Smooth muscle cell (in vitro differentiated cells): ENCODE data around the gene LRIT1. TPM values are rescaled to one million over a fixed set of nuclear protein-coding genes. Genes with fewer than 3 reads are reported as not detected.

Experiments used
- DNase-seq: peaks from one replicate; lab custom pipeline; 2025; ENCODE audit not compliant: unreplicated experiment; lab: John Stamatoyannopoulos, UW
- H2AFZ ChIP-seq: fragments of 200-600 bp; sonication (generic); 2 replicates; pipeline ENCODE4 v1.6.0; 2016; ENCODE audit warnings: antibody characterized with exemption, low read depth, mild to moderate bottlenecking
- H3F3A ChIP-seq: fragments of 200-600 bp; sonication (generic); 2 replicates; pipeline ENCODE4 v1.6.0; 2017; ENCODE audit warnings: antibody characterized with exemption, low read depth
- H3K27ac ChIP-seq: fragments of 200-600 bp; sonication (generic); 2 replicates; pipeline ENCODE4 v1.5.1; 2016; ENCODE audit warnings: low read depth, mild to moderate bottlenecking
- H3K27me3 ChIP-seq: fragments of 200-600 bp; sonication (generic); 2 replicates; pipeline ENCODE4 v1.6.1; 2016; ENCODE audit warnings: low read depth, mild to moderate bottlenecking
- H3K36me3 ChIP-seq: fragments of 200-600 bp; sonication (generic); 2 replicates; pipeline ENCODE4 v1.5.1; 2016; ENCODE audit warnings: low read depth
- H3K4me1 ChIP-seq: fragments of 200-600 bp; sonication (generic); 2 replicates; pipeline ENCODE4 v1.5.1; 2016; ENCODE audit warnings: low read depth
- H3K4me2 ChIP-seq: fragments of 200-600 bp; sonication (generic); 2 replicates; pipeline ENCODE4 v1.6.0; 2016; ENCODE audit warnings: mild to moderate bottlenecking
- H3K4me3 ChIP-seq: fragments of 200-600 bp; sonication (generic); 2 replicates; pipeline ENCODE4 v1.5.1; 2016; ENCODE audit warnings: mild to moderate bottlenecking
- H3K79me2 ChIP-seq: fragments of 200-600 bp; sonication (generic); 2 replicates; pipeline ENCODE4 v1.6.0; 2016; ENCODE audit warnings: low read depth, mild to moderate bottlenecking
- H3K9ac ChIP-seq: fragments of 200-600 bp; sonication (generic); 2 replicates; pipeline ENCODE4 v1.6.0; 2016; ENCODE audit warnings: low read depth
- H3K9me3 ChIP-seq: fragments of 200-600 bp; sonication (generic); replicated peaks from 2 replicates; pipeline ENCODE4 v1.5.1; 2016; ENCODE audit warnings: low read depth
- H4K20me1 ChIP-seq: fragments of 200-600 bp; sonication (generic); 2 replicates; pipeline ENCODE4 v1.6.0; 2016; ENCODE audit warnings: low read depth
- WGBS: methylation state at CpG from one replicate; pipeline ENCODE4 v1.1.7; 2016; ENCODE audit warnings: low lambda C conversion rate; 5-methylcytosine and 5-hydroxymethylcytosine counted together
- polyA plus RNA-seq: library from polyadenylated mRNA; unstranded; fragments of >200 nt; fragmentation: Nextera tagmentation; extraction: Ambion mirVana; gene quantifications from 2 replicates; pipeline ENCODE4 v1.2.1, GENCODE V29; 2016
- total RNA-seq: library from RNA; depleted of rRNA; stranded (reverse); fragments of >200 nt; gene quantifications from 2 replicates; pipeline ENCODE4 v1.2.3, GENCODE V29; 2014
- TF ChIP-seq, protein P1 (sequence below): fragments of 200-600 bp; sonication (generic); IDR thresholded peaks from 2 replicates; pipeline ENCODE4 v1.5.1; 2017; ENCODE audit warnings: borderline replicate concordance, mild to moderate bottlenecking, antibody characterized with exemption; ENCODE audit not compliant: insufficient read depth, poor library complexity, severe bottlenecking

LRIT1 gene
- total and polyA plus RNA-seq, 2 experiments from 2014 or later, result not detected

DNA sequence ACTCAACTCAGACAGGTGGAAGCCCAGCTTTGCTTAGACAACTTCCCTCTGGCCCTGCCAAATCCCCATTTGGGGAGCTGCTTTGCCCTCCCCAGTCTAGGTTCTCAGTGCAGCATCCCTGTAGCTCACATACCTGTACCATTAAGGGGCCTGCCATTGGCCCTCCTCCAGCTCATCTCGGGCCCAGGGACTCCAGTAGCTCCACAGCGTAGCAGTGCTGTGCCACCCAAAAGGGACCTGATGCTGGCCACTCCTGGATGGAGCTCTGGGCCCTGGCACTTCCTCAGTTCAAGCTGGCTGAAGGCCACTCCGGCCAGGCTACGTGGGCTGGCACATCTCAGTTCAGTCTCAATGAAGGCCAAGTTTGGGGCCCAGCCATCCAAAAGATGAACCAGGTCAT, 7.4 kb downstream of the LRIT1 start:
- WGBS, result 91% methylated on average over 4 of the region's 4 CpGs
- TF ChIP-seq, protein P1, sequence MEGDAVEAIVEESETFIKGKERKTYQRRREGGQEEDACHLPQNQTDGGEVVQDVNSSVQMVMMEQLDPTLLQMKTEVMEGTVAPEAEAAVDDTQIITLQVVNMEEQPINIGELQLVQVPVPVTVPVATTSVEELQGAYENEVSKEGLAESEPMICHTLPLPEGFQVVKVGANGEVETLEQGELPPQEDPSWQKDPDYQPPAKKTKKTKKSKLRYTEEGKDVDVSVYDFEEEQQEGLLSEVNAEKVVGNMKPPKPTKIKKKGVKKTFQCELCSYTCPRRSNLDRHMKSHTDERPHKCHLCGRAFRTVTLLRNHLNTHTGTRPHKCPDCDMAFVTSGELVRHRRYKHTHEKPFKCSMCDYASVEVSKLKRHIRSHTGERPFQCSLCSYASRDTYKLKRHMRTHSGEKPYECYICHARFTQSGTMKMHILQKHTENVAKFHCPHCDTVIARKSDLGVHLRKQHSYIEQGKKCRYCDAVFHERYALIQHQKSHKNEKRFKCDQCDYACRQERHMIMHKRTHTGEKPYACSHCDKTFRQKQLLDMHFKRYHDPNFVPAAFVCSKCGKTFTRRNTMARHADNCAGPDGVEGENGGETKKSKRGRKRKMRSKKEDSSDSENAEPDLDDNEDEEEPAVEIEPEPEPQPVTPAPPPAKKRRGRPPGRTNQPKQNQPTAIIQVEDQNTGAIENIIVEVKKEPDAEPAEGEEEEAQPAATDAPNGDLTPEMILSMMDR, result no peak
- Histone ChIP-seq H3K9ac (no peak overlapping the region), H3K79me2 (no peaks in the 10 kb centered on the region), H3K4me2 (no peak overlapping the region), H4K20me1 (no peaks in the 10 kb centered on the region), H3K4me3 (no peak overlapping the region), H3K27ac (no peak overlapping the region), H3K4me1 (no peaks in the 10 kb centered on the region), H3K27me3 (peaks cover 18% of the 10 kb centered on the region), H3F3A (no peaks in the 10 kb centered on the region), H2AFZ (no peak overlapping the region), H3K9me3 (no peaks in the 10 kb centered on the region), H3K36me3 (no peaks in the 10 kb centered on the region)
- DNase-seq, result no peak

DNA sequence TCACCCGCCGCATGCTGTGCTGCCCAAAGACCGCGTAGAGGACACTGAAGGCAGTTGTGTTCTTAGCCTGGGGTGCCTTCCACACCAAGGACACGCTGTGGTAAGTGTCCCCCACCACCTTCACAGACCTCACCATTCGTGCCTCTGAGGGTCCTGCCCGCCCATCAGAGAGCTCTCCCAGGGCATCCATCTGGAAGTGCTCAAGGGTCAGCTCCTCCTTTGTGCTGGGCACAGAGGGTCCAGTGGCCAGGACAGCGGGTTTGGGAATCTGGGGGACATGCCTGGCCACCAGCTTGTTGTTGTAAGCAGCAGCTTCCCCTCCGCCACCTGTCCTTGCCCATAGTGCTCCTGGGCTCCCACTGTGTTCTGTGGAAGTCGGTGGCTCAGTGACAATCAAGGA, 9.0 kb downstream of the LRIT1 start:
- Histone ChIP-seq H2AFZ (no peak overlapping the region), H3K27ac (no peak overlapping the region), H3K4me1 (no peaks in the 10 kb centered on the region), H4K20me1 (no peaks in the 10 kb centered on the region), H3K79me2 (no peaks in the 10 kb centered on the region), H3K36me3 (no peaks in the 10 kb centered on the region), H3K9ac (no peak overlapping the region), H3K4me3 (no peak overlapping the region), H3F3A (no peaks in the 10 kb centered on the region), H3K9me3 (no peaks in the 10 kb centered on the region), H3K27me3 (peaks cover 24% of the 10 kb centered on the region), H3K4me2 (no peak overlapping the region)
- TF ChIP-seq, protein P1, result no peak
- WGBS, result 89% methylated on average over 10 of the region's 10 CpGs
- DNase-seq, result no peak

DNA sequence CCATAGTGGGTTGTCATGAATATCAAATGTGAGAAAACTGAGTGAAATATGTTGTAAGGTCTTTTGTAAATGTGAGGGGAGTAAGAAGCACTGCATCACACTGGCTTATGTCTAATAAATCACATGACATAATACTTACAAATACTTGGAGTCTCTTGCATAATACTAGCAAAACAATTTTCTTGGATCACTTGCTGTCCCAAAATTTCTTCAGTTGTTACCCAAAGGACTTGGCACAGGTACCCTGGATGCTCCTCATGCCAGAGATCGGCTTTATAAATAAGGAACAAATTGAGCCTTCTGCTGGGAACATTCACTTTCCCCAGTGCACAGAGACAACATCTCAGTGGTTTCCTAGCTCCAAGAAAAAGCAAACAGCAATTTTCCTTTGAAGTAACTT, 11.0 kb downstream of the LRIT1 start:
- H3K27me3 ChIP-seq, result peaks cover 16% of the 10 kb centered on the region
- H3K9me3 ChIP-seq, result no peaks in the 10 kb centered on the region
- H3K4me3 ChIP-seq, result no peak overlapping the region
- TF ChIP-seq, protein P1, result no peak
- no peak overlapping the region for H2AFZ ChIP-seq
- no peaks in the 10 kb centered on the region for H3F3A ChIP-seq
- H3K4me1 ChIP-seq, result no peaks in the 10 kb centered on the region
- DNase-seq, result no peak
- H3K9ac ChIP-seq, result no peak overlapping the region
- H4K20me1 ChIP-seq, result no peaks in the 10 kb centered on the region
- H3K27ac ChIP-seq, result no peak overlapping the region
- no peak overlapping the region for H3K4me2 ChIP-seq
- H3K36me3 ChIP-seq, result no peaks in the 10 kb centered on the region
- 92% methylated on average over 1 of the region's 1 CpG for WGBS
- no peaks in the 10 kb centered on the region for H3K79me2 ChIP-seq

DNA sequence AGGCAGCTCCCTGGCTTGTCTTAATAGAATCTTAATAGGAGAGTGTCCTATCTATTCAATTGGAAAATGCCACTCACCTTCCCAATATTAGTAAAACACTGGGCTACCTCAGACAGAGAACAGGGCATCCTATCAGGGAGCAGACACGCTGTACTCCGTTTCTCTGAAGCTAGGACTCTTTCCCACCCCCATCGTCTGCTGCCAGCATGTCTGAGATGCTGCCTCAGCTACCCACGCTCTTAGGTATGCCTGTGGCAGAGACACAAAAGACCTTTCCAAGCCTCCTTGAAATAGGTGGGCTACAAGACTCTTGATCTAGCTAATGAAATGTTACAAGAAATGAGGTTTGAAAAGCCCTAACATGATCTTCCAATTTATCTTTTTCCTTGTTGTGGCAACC, 13.5 kb downstream of the LRIT1 start:
- TF ChIP-seq, protein P1, result no peak
- WGBS, result 65% methylated on average over 4 of the region's 4 CpGs
- no peak for DNase-seq
- no peaks in the 10 kb centered on the region for H3K4me1 ChIP-seq
- no peaks in the 10 kb centered on the region for H3K36me3 ChIP-seq
- H3K79me2 ChIP-seq, result no peaks in the 10 kb centered on the region
- H3K9me3 ChIP-seq, result no peaks in the 10 kb centered on the region
- H3K4me2 ChIP-seq, result no peak overlapping the region
- no peak overlapping the region for H3K4me3 ChIP-seq
- H3K27me3 ChIP-seq, result peaks cover 16% of the 10 kb centered on the region
- no peaks in the 10 kb centered on the region for H3F3A ChIP-seq
- no peaks in the 10 kb centered on the region for H4K20me1 ChIP-seq
- no peak overlapping the region for H3K9ac ChIP-seq
- H3K27ac ChIP-seq, result no peak overlapping the region
- H2AFZ ChIP-seq, result no peak overlapping the region
